Lung (tissue), 12 donors: ENCODE results near the gene MBL2. TPM values are rescaled to one million over a fixed set of nuclear protein-coding genes. Genes with fewer than 3 reads are reported as not detected.

Experiments used
- ATAC-seq: fragments of 200-7000 bp; cut with Tn5 transposase; one replicate; pipeline ENCODE4 v1.9.1; 2020; ENCODE audit warnings: moderate number of reproducible peaks; ENCODE audit not compliant: insufficient read depth, low FRiP score
- DNase-seq, 3 donors: peaks; one replicate each; pipeline ENCODE4 v3.0.0-alpha.2; 2013 to 2017
- H3K27ac ChIP-seq, 2 donors: one replicate each; pipeline ENCODE4 v1.5.1; 2013; ENCODE audit warnings: mild to moderate bottlenecking in 2 of 2, moderate library complexity in 2 of 2, control low read depth in 1 of 2, inconsistent platforms in 1 of 2, low read depth in 1 of 2, low read length in 1 of 2
- H3K27me3 ChIP-seq, 3 donors: one replicate each; pipeline ENCODE4 v1.5.1; 2013; ENCODE audit warnings: low read length in 2 of 3; ENCODE audit not compliant: control insufficient read depth in 3 of 3, insufficient read depth in 3 of 3
- H3K36me3 ChIP-seq, 4 donors: one replicate each; pipeline ENCODE4 v1.5.1; 2013; ENCODE audit warnings: low read length in 4 of 4, mild to moderate bottlenecking in 1 of 4, moderate library complexity in 1 of 4; ENCODE audit not compliant: control insufficient read depth in 4 of 4, insufficient read depth in 4 of 4
- H3K4me1 ChIP-seq, 5 donors: one replicate each; pipeline ENCODE4 v1.5.1; 2013; ENCODE audit warnings: low read length in 5 of 5, mild to moderate bottlenecking in 2 of 5, moderate library complexity in 1 of 5; ENCODE audit not compliant: control insufficient read depth in 5 of 5, insufficient read depth in 5 of 5
- H3K4me3 ChIP-seq: one replicate; pipeline ENCODE4 v1.5.1; 2013; ENCODE audit warnings: mild to moderate bottlenecking, control low read depth, moderate library complexity
- H3K9ac ChIP-seq, 2 donors: one replicate each; pipeline ENCODE4 v1.5.1; 2013; ENCODE audit warnings: low read length in 2 of 2, control low read depth in 1 of 2; ENCODE audit not compliant: insufficient read depth in 1 of 2
- H3K9me3 ChIP-seq, 4 donors: one replicate each; pipeline ENCODE4 v1.5.1; 2013; ENCODE audit warnings: low read length in 3 of 4, mild to moderate bottlenecking in 1 of 4, moderate library complexity in 1 of 4; ENCODE audit not compliant: control insufficient read depth in 4 of 4, insufficient read depth in 3 of 4
- CTCF ChIP-seq: IDR thresholded peaks from 2 replicates; pipeline ENCODE4 v1.5.1; 2012; ENCODE audit warnings: mild to moderate bottlenecking; ENCODE audit errors: control extremely low read depth, extremely low read depth
- WGBS, 2 donors: extraction: QIAGEN DNeasy Blood & Tissue Kit; methylation state at CpG; one replicate each; pipeline ENCODE4 v1.1.7; 2013; 5-methylcytosine and 5-hydroxymethylcytosine counted together
- polyA plus RNA-seq, 2 donors: library from polyadenylated mRNA; stranded (reverse); fragments of 200-250 nt; gene quantifications; one replicate each; pipeline ENCODE4 v1.2.1, GENCODE V29; 2013
- total RNA-seq, 2 donors: library from RNA; depleted of rRNA in 1 of 2; stranded (reverse); fragments of >200 nt in 1 of 2; gene quantifications; one replicate each; pipeline ENCODE4 v1.2.1, GENCODE V29; 2014 to 2021
- donor health status: control.
- donor health status: control.
- donor health status: Bipolar disorder and iron deficiency.
- donor health status: healthy.
- donor health status: DM: yes; HTN: yes; CAD: no.

MBL2 gene
- total and polyA plus RNA-seq, 4 donors, result 0.06 TPM; not detected in 3

GRCh38 chr10:52738951-52739350, 33.6 kb downstream of the MBL2 start:
- Histone ChIP-seq H3K4me3 (no peak overlapping the region), H3K4me1 (no peaks in the 10 kb centered on the region), H3K27ac (no peak overlapping the region), H3K9ac (no peak overlapping the region), H3K27me3 (no peaks in the 10 kb centered on the region), H3K9me3 (peaks cover 0 to 6% (median 0%) of the 10 kb centered on the region in 4 donors), H3K36me3 (no peaks in the 10 kb centered on the region)
- TF ChIP-seq CTCF, result no peak
- 86% methylated on average over 5 of the region's 5 CpGs for WGBS, 2 donors
- no peak for ATAC-seq
- DNase-seq, result no peak

- H3K27ac ChIP-seq, result no peak overlapping the region
- WGBS, 2 donors, result 40 to 45% methylated on average over 9 of the region's 9 CpGs
These were observed 43.1 kb downstream of the MBL2 start for GRCh38 chr10:52729271-52730104.

GRCh38 chr10:52720018-52720417, 52.6 kb downstream of the MBL2 start:
- H3K9ac ChIP-seq, result no peak overlapping the region
- WGBS, 2 donors, result 91 to 97% methylated on average over 4 of the region's 4 CpGs
- H3K4me3 ChIP-seq, result no peak overlapping the region
- H3K27ac ChIP-seq, result no peak overlapping the region
- no peak for DNase-seq
- H3K9me3 ChIP-seq, result peaks cover 0 to 3% (median 0%) of the 10 kb centered on the region in 4 donors
- no peak for TF ChIP-seq CTCF
- no peak for ATAC-seq
- H3K27me3 ChIP-seq, result no peaks in the 10 kb centered on the region
- H3K4me1 ChIP-seq, result no peaks in the 10 kb centered on the region
- H3K36me3 ChIP-seq, result no peaks in the 10 kb centered on the region

More at GRCh38 chr10:52729271-52730104, 43.1 kb downstream of the MBL2 start:
- H3K4me1 ChIP-seq, result peaks cover 0 to 6% (median 0%) of the 10 kb centered on the region in 5 donors
- no peaks in the 10 kb centered on the region for H3K36me3 ChIP-seq
- H3K9ac ChIP-seq, result no peak overlapping the region
- DNase-seq (peak in 2 of 3 donors; percentile 62 to 69), ATAC-seq (no peak)
- no peak for TF ChIP-seq CTCF
- H3K9me3 ChIP-seq, result no peaks in the 10 kb centered on the region
- no peak overlapping the region for H3K4me3 ChIP-seq
- no peaks in the 10 kb centered on the region for H3K27me3 ChIP-seq
